Tibial artery (tissue), 4 donors: ENCODE data around the gene ALDH1L2.

Experiments
- DNase-seq, 2 donors: peaks; one replicate each; pipeline ENCODE4 v3.0.0-alpha.2; 2019
- H3K27ac ChIP-seq, 2 donors: fragments of 200-600 bp; sonication (generic) in 1 of 2; 1 replicate in 1 of 2; 2 replicates in 1 of 2; pipeline ENCODE4 v1.5.1; 2018 to 2019; ENCODE audit warnings: mild to moderate bottlenecking in 1 of 2
- H3K27me3 ChIP-seq, 2 donors: fragments of 200-600 bp; sonication (generic) in 1 of 2; one replicate each; pipeline versions ENCODE4 v1.5.1 to v1.6.0; 2016 to 2019
- H3K36me3 ChIP-seq, 3 donors: fragments of 200-600 bp; sonication (generic) in 2 of 3; one replicate each; pipeline ENCODE4 v1.5.1; 2016 to 2019; ENCODE audit warnings: mild to moderate bottlenecking in 2 of 3
- H3K4me1 ChIP-seq, 4 donors: fragments of 200-600 bp; sonication (generic) in 2 of 4; 1 replicate in 3 of 4; 2 replicates in 1 of 4; pipeline ENCODE4 v1.5.1; 2016 to 2019
- H3K4me3 ChIP-seq, 2 donors: fragments of 200-600 bp; sonication (generic) in 1 of 2; 1 replicate in 1 of 2; 2 replicates in 1 of 2; pipeline ENCODE4 v1.5.1; 2018 to 2019; ENCODE audit warnings: mild to moderate bottlenecking in 2 of 2
- H3K9me3 ChIP-seq, 3 donors: fragments of 200-600 bp; sonication (generic) in 1 of 3; one replicate each; pipeline ENCODE4 v1.5.1; 2016 to 2019
- intact Hi-C: fragments of 100-400 bp; cut with DNase I; formaldehyde crosslinking; loops from one replicate; pipeline ENCODE4 v1.15.0; 2023; ENCODE audit warnings: low total_unique reads
- TF ChIP-seq, protein P1 (sequence below), 2 experiments: fragments of 200-600 bp in 1 of 2; fragments of 450-650 bp in 1 of 2; IDR thresholded peaks; one replicate each; pipeline ENCODE4 v1.5.1; 2017 to 2019; ENCODE audit warnings: antibody characterized with exemption in 2 of 2, mild to moderate bottlenecking in 1 of 2, moderate library complexity in 1 of 2

ALDH1L2 gene

DNA sequence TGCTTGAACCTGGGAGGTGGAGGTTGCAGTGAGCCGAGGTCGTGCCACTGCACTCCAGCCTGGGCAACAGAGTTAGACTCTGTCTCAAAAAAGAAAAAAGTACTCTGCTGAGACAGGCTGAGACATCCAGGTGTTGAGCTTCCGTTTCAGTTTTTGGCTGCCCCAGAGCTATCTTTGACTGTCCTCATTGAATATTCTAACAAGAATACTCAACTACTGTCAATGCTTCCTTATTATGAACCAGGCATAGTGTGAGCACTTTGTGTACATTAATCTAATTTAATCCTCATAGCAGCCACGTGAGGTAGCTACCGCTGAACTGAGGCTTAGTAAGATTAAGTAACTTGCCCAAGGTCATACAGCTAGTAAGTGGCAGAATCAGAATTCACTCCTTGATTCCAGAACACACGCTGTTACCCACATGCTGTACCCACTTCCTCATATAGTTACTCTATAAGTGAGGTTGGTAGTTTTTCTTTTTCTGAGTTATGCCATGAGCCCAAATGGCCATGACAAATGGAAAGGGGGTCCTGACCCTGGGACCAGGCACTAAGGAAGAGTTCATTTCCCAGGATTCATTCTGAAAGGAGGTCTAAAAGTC lies 11.3 kb downstream of the ALDH1L2 start:
- Histone ChIP-seq H3K4me3 (no peak overlapping the region), H3K4me1 (peaks cover 0 to 23% (median 5%) of the 10 kb centered on the region in 4 donors), H3K9me3 (no peaks in the 10 kb centered on the region), H3K27me3 (no peaks in the 10 kb centered on the region), H3K36me3 (peaks cover 13 to 26% (median 14%) of the 10 kb centered on the region in 3 donors), H3K27ac (no peak overlapping the region)
- DNase-seq, result no peak
- intact Hi-C loops, result no loop called here
- TF ChIP-seq, protein P1, sequence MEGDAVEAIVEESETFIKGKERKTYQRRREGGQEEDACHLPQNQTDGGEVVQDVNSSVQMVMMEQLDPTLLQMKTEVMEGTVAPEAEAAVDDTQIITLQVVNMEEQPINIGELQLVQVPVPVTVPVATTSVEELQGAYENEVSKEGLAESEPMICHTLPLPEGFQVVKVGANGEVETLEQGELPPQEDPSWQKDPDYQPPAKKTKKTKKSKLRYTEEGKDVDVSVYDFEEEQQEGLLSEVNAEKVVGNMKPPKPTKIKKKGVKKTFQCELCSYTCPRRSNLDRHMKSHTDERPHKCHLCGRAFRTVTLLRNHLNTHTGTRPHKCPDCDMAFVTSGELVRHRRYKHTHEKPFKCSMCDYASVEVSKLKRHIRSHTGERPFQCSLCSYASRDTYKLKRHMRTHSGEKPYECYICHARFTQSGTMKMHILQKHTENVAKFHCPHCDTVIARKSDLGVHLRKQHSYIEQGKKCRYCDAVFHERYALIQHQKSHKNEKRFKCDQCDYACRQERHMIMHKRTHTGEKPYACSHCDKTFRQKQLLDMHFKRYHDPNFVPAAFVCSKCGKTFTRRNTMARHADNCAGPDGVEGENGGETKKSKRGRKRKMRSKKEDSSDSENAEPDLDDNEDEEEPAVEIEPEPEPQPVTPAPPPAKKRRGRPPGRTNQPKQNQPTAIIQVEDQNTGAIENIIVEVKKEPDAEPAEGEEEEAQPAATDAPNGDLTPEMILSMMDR (IDR thresholded peaks at IDR 0.05), result no peak

DNA sequence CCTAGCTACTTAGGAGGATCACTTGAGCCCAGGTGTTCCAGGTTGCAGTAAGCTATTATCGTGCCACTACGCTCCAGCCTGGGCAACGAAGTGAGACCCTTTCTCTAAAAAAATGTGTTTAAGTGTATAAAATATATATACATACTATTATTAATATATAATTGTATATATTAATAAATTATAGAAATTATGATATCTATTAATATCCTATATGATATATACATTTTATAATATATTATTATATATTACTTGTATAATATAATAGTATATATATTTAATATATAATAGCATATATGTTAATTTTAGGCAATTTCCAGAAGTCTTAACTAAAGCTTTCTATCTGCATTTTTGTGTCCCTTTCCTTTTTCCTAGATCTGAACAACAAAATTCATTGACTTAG lies 12.3 kb downstream of the ALDH1L2 start:
- TF ChIP-seq, protein P1 (IDR thresholded peaks at IDR 0.05), result no peak
- H3K4me3 ChIP-seq, result no peak overlapping the region
- H3K27me3 ChIP-seq, result no peaks in the 10 kb centered on the region
- H3K4me1 ChIP-seq, result peaks cover 0 to 13% (median 1%) of the 10 kb centered on the region in 4 donors
- DNase-seq, result no peak
- no peaks in the 10 kb centered on the region for H3K9me3 ChIP-seq
- H3K36me3 ChIP-seq, result peaks cover 13 to 26% (median 14%) of the 10 kb centered on the region in 3 donors
- intact Hi-C loops, result no loop called here
- no peak overlapping the region for H3K27ac ChIP-seq

DNA sequence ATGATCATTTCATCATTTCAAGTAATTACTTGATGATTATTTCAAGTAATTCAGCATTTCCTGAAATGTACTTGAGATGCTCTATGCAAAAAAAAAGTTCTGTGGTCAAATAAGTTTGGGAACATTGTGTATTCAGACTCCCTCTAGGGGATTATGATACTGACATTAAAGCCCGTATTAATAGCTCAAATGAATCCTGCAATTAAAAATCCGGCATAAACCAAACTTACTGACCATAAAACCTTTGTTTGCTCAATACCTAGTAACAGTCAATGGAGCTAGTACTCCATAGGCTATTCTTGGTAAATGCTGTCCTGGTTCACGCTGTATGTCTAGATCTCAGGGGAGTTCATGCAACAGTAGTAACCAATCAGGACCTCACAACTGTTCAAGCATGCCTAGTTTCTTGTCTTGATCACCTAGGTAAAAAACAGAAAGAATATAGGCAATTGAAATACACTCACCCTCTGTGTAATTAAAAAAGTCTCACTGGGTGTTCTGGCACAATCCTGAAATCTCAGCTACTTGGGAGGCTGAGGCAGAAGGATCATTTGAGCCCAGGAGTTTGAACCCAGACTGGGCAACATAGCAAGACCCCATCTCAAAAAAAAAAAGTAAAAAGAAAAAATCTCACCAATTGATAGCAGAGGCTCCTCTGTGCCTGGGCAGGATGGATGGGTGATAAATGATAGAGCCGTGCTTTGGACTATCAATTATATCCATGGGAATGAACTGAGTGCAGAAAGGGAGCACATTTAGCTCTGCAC lies 14.1 kb downstream of the ALDH1L2 start:
- H3K9me3 ChIP-seq, result no peaks in the 10 kb centered on the region
- no peak for DNase-seq
- intact Hi-C loops, result no loop called here

DNA sequence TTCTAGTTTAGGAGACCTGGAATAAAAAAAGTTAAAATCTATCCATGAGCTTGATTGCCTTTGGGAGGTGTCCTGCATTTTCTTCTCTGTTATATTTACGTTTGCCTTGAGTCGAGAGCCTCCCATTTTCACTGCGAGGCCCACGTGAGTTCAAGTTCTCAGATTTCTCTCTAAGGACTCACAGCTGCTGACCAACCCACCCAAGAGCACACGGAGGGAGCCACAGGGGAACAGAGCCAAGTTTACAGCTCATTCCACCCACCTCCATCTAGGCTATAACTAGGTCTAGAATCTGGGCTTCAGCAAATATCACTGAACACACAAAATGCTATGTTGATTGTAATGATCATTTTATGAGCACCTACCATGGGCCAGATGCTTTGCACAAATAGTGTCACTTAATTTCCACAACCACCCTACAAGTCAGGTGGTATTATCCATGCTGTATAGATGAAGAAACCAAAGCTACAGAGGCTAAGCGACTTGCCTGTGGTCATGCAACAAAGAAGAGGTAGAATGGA lies 16.7 kb downstream of the ALDH1L2 start:
- Histone ChIP-seq H3K4me3 (no peak overlapping the region), H3K27me3 (no peaks in the 10 kb centered on the region), H3K9me3 (no peaks in the 10 kb centered on the region), H3K4me1 (no peaks in the 10 kb centered on the region), H3K27ac (no peak overlapping the region), H3K36me3 (peaks cover 21 to 46% (median 29%) of the 10 kb centered on the region in 3 donors)
- no peak for DNase-seq
- TF ChIP-seq, protein P1 (IDR thresholded peaks at IDR 0.05), result no peak
- intact Hi-C loops, result no loop called here

More for the DNA sequence above, 14.1 kb downstream of the ALDH1L2 start:
- Histone ChIP-seq H3K27me3 (no peaks in the 10 kb centered on the region), H3K4me3 (no peak overlapping the region), H3K4me1 (no peaks in the 10 kb centered on the region), H3K36me3 (peaks cover 19 to 39% (median 28%) of the 10 kb centered on the region in 3 donors), H3K27ac (no peak overlapping the region)
- TF ChIP-seq, protein P1 (IDR thresholded peaks at IDR 0.05), result no peak

DNA sequence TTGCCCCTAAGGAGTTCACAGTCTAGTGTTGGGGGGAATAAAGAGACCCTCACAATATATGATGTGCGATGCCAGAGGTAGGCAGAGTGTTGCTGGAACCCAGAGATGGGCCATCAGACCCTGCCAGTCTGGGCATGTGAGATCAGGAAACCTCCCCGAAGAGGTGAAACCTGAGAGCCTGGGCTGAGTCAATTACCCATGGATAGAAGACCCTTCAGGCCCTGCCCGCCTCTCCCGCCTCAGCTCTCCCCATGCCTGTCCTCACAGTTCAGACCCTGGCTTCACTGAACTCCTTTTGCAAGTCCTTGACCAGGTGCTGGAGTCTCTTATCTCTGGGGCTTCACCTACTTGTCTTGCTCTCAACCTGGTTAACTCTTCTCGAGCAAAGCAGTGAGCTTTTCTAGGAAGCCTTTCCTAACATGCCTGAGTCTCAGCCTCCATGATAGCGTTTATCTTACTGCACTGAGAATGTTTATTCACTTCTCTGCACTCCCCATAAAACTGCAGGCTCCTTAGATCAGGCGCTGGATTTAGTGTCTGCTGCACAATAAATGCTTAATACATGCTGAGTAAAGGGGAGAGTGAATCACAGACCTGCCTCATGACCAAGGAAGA lies 19.6 kb downstream of the ALDH1L2 start:
- intact Hi-C loops, result no loop called here
- DNase-seq, result no peak
- Histone ChIP-seq H3K9me3 (no peaks in the 10 kb centered on the region), H3K27me3 (no peaks in the 10 kb centered on the region), H3K4me1 (no peaks in the 10 kb centered on the region), H3K4me3 (no peak overlapping the region), H3K36me3 (peaks cover 24 to 44% (median 43%) of the 10 kb centered on the region in 3 donors), H3K27ac (no peak overlapping the region)
- TF ChIP-seq, protein P1 (IDR thresholded peaks at IDR 0.05), result no peak
